ENCODE data around the gene TUBA4B. TPM values are rescaled to one million over a fixed set of nuclear protein-coding genes. Genes with fewer than 3 reads are reported as not detected.

The TUBA4B gene
- total and polyA plus RNA-seq, 7 experiments from 2014 or later: not detected

DNA sequence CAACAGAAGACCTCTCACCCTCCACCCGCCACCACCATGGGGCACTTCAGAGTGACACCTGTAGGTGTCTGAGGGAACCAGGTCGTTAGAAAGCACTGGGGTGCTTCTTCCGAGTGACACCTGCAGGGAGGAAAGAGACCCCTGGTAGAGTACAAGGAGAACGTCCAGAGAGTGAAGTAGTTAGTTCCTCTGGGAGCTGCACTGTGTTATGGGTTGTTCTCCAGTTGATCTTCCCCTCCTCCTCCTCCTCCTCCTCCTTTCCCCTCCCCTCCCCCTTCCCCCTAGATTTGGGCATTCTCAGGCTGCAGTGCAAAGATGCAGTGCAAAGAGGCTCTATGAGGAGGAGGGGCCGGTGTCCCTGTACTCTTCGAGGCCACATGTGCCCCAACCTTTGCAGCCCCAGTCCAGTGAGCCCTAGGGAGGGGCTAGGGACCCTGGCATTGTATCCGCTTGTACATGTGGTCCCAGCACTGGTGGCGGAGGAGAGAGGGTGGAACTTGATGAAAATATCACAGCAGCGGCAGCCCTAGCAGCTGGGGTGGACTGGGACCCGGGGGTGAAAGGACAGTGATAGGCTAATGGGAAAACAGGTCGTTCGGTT, 27.0 kb downstream of the TUBA4B start:
- H3K4me3 Mint-ChIP-seq: peak overlapping the region; percentile 85 to 99 (median 97)
- no peaks in the 10 kb centered on the region for H3K9me3 Mint-ChIP-seq
- ATAC-seq (no peak), DNase-seq (no peak)
- Histone ChIP-seq H3K9me3 (ENCODE audit: control insufficient read depth in 2 of 3, low read length in 3 of 3) (no peaks in the 10 kb centered on the region), H3K27me3 (ENCODE audit: control insufficient read depth in 2 of 2, insufficient read depth in 2 of 2, low read length in 2 of 2) (no peaks in the 10 kb centered on the region), H3K4me3 (ENCODE audit: low read length) (peak overlapping the region; percentile 73), H3K27ac (ENCODE audit: low read depth, low read length) (peak overlapping the region; percentile 98), H3K4me1 (ENCODE audit: control insufficient read depth in 2 of 2, insufficient read depth in 2 of 2, low read length in 2 of 2) (peaks cover 22 to 33% of the 10 kb centered on the region in 2 donors), H3K36me3 (ENCODE audit: control insufficient read depth in 2 of 3, insufficient read depth in 3 of 3, low read length in 3 of 3) (peaks cover 11 to 47% (median 28%) of the 10 kb centered on the region in 3 experiments)
- no peaks in the 10 kb centered on the region for H3K27me3 Mint-ChIP-seq
- H3K36me3 Mint-ChIP-seq: peaks cover 0 to 25% (median 8%) of the 10 kb centered on the region in 5 donors
- intact Hi-C loops (cut with micrococcal nuclease): loop anchor here (1.0 to 5.0 kb wide), 24 partner anchors 14 to 712 kb away; partner anchors contain the start of genes ANKZF1 (in 2 of the 2), ATG9A (in 2 of the 2), CNOT9 (in 2 of the 2) and GMPPA (in 2 of the 2)
- ChIA-PET CTCF (interaction anchor here (0.9 to 12.9 kb wide), 3 partner anchors 16 to 35 kb away, joined by 3 to 194 read pairs (median 3); partner anchors contain the start of genes GLB1L and STK16), POLR2A (interaction anchor here (1.0 to 8.2 kb wide), 12 partner anchors 15 to 121 kb away, joined by 3 to 214 read pairs (median 15); partner anchors contain the start of genes ANKZF1, ATG9A, CNPPD1 and DNPEP)
- peak overlapping the region; percentile 97 to 100 (median 99) for H3K27ac Mint-ChIP-seq
- H3K4me1 Mint-ChIP-seq: peaks cover 32 to 58% (median 53%) of the 10 kb centered on the region in 7 donors

DNA sequence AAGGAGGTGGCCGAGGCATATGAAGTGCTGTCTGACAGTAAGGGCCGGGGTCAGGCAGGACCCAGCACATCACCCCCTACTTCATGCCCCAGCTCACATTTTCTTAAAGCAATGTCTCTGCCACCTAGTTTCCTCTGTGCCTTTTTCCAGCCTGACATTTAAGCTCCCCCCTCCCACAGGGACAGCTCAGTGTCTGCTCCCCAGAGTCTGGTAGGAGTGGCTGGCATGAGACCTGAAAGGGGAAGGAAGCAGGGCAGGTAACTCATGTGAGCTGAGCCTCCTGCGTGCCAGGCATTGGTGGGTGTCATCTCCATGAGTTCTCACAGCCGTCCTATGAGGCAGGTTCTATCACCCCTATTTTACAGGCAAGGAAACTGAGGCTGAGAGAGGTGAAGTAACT, 27.6 kb downstream of the TUBA4B start:
- DNase-seq (no peak), ATAC-seq (no peak)
- H3K27me3 Mint-ChIP-seq: no peaks in the 10 kb centered on the region
- peaks cover 0 to 30% (median 8%) of the 10 kb centered on the region in 5 donors for H3K36me3 Mint-ChIP-seq
- intact Hi-C loops (cut with micrococcal nuclease): no loop called here
- ChIA-PET CTCF (interaction anchor here (0.9 to 12.9 kb wide), 4 partner anchors 15 to 79 kb away, joined by 3 to 194 read pairs (median 3); partner anchors contain the start of genes GLB1L and STK16), POLR2A (interaction anchor here (0.6 to 8.2 kb wide), 8 partner anchors 10 to 105 kb away, joined by 3 to 214 read pairs (median 13); partner anchors contain the start of genes ANKZF1, ATG9A, CNPPD1 and GLB1L)
- peak overlapping the region; percentile 42 to 98 (median 97) for H3K4me3 Mint-ChIP-seq
- Histone ChIP-seq H3K4me3 (ENCODE audit: low read length) (no peak overlapping the region), H3K9me3 (ENCODE audit: control insufficient read depth in 2 of 3, low read length in 3 of 3) (no peaks in the 10 kb centered on the region), H3K27ac (ENCODE audit: low read depth, low read length) (peak overlapping the region; percentile 98), H3K36me3 (ENCODE audit: control insufficient read depth in 2 of 3, insufficient read depth in 3 of 3, low read length in 3 of 3) (peaks cover 11 to 53% (median 28%) of the 10 kb centered on the region in 3 experiments), H3K4me1 (ENCODE audit: control insufficient read depth in 2 of 2, insufficient read depth in 2 of 2, low read length in 2 of 2) (peaks cover 22 to 33% of the 10 kb centered on the region in 2 donors), H3K27me3 (ENCODE audit: control insufficient read depth in 2 of 2, insufficient read depth in 2 of 2, low read length in 2 of 2) (no peaks in the 10 kb centered on the region)
- peaks cover 32 to 59% (median 53%) of the 10 kb centered on the region in 7 donors for H3K4me1 Mint-ChIP-seq
- peak overlapping the region; percentile 97 to 100 (median 99) for H3K27ac Mint-ChIP-seq
- no peaks in the 10 kb centered on the region for H3K9me3 Mint-ChIP-seq

DNA sequence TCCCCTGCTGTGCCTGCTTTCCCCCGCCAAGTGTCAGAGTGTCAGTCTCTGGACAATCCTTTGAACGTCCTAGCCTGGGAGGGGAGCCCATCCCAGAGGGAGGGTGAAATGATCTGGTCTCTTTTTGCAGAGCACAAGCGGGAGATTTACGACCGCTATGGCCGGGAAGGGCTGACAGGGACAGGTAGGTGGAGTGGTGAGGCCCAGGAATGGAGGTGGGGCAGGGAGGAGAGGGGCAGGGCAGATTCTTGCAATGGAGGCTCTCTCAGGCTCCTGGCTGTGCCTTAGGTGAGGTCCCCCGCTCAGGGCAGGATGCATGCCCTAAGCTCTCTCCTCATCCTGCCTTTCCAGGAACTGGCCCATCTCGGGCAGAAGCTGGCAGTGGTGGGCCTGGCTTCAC, 28.5 kb downstream of the TUBA4B start:
- Mint-ChIP-seq H3K4me3 (peak overlapping the region in 2 of 10 donors; percentile 14 to 96), H3K27me3 (no peaks in the 10 kb centered on the region), H3K27ac (peak overlapping the region in 6 of 9 donors; percentile 98 to 100 (median 100)), H3K9me3 (no peaks in the 10 kb centered on the region), H3K36me3 (peaks cover 0 to 30% (median 10%) of the 10 kb centered on the region in 5 donors), H3K4me1 (peaks cover 32 to 59% (median 53%) of the 10 kb centered on the region in 7 donors)
- H3K27ac ChIP-seq (ENCODE audit: low read depth, low read length): peak overlapping the region; percentile 98
- ChIA-PET POLR2A (interaction anchor here (0.8 to 8.2 kb wide), 6 partner anchors 9 to 105 kb away, joined by 3 to 214 read pairs (median 7); partner anchors contain the start of genes ANKZF1, ATG9A, CNPPD1 and GLB1L), CTCF (interaction anchor here (1.1 to 12.9 kb wide), 2 partner anchors 14 to 80 kb away, joined by 3 to 194 read pairs; no protein-coding TSS in a partner anchor)
- H3K4me1 ChIP-seq (ENCODE audit: control insufficient read depth in 2 of 2, insufficient read depth in 2 of 2, low read length in 2 of 2): peaks cover 22 to 33% of the 10 kb centered on the region in 2 donors
- H3K4me3 ChIP-seq (ENCODE audit: low read length): no peak overlapping the region
- no peaks in the 10 kb centered on the region for H3K27me3 ChIP-seq (ENCODE audit: control insufficient read depth in 2 of 2, insufficient read depth in 2 of 2, low read length in 2 of 2)
- intact Hi-C loops (cut with micrococcal nuclease): no loop called here
- H3K36me3 ChIP-seq (ENCODE audit: control insufficient read depth in 2 of 3, insufficient read depth in 3 of 3, low read length in 3 of 3): peaks cover 11 to 61% (median 28%) of the 10 kb centered on the region in 3 experiments
- DNase-seq (no peak), ATAC-seq (no peak)
- no peaks in the 10 kb centered on the region for H3K9me3 ChIP-seq (ENCODE audit: control insufficient read depth in 2 of 3, low read length in 3 of 3)

DNA sequence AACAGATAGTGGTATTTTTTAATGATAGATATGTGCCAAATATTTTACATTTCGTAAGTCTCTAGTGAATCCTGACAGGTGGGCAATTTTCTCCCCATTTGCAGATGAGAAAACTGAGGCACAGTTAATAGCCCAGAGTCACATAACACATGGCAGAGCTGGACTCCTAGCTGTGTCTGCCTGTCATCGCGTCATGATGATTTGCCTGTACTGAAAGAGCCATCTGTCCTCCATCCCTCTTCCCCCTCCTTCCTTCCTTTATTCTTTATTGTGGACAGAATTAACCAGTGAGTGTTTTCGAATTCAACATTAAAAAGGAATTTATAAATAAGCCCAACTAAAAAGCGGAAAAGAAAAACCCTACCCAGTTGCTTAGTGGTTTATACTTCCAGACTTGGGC, 29.3 kb downstream of the TUBA4B start:
- H3K36me3 Mint-ChIP-seq: peaks cover 0 to 30% (median 10%) of the 10 kb centered on the region in 5 donors
- H3K27ac Mint-ChIP-seq: peak overlapping the region in 5 of 9 donors; percentile 51 to 100 (median 84)
- Histone ChIP-seq H3K4me3 (ENCODE audit: low read length) (no peak overlapping the region), H3K4me1 (ENCODE audit: control insufficient read depth in 2 of 2, insufficient read depth in 2 of 2, low read length in 2 of 2) (peaks cover 22 to 32% of the 10 kb centered on the region in 2 donors), H3K36me3 (ENCODE audit: control insufficient read depth in 2 of 3, insufficient read depth in 3 of 3, low read length in 3 of 3) (peaks cover 11 to 64% (median 28%) of the 10 kb centered on the region in 3 experiments), H3K9me3 (ENCODE audit: control insufficient read depth in 2 of 3, low read length in 3 of 3) (no peaks in the 10 kb centered on the region), H3K27me3 (ENCODE audit: control insufficient read depth in 2 of 2, insufficient read depth in 2 of 2, low read length in 2 of 2) (no peaks in the 10 kb centered on the region), H3K27ac (ENCODE audit: low read depth, low read length) (peak overlapping the region; percentile 24)
- CTCF ChIA-PET: interaction anchor here (12.9 kb wide), 1 partner anchor 14 kb away, joined by 194 read pairs; no protein-coding TSS in a partner anchor
- POLR2A ChIA-PET: interaction anchor here (0.8 to 8.2 kb wide), 6 partner anchors 12 to 109 kb away, joined by 3 to 214 read pairs (median 8); partner anchors contain the start of genes ANKZF1, ATG9A, CNPPD1 and GLB1L
- intact Hi-C loops (cut with micrococcal nuclease): no loop called here
- DNase-seq (no peak), ATAC-seq (no peak)
- no peaks in the 10 kb centered on the region for H3K9me3 Mint-ChIP-seq
- H3K4me1 Mint-ChIP-seq: peaks cover 29 to 54% (median 48%) of the 10 kb centered on the region in 7 donors
- no peaks in the 10 kb centered on the region for H3K27me3 Mint-ChIP-seq
- H3K4me3 Mint-ChIP-seq: no peak overlapping the region

DNA sequence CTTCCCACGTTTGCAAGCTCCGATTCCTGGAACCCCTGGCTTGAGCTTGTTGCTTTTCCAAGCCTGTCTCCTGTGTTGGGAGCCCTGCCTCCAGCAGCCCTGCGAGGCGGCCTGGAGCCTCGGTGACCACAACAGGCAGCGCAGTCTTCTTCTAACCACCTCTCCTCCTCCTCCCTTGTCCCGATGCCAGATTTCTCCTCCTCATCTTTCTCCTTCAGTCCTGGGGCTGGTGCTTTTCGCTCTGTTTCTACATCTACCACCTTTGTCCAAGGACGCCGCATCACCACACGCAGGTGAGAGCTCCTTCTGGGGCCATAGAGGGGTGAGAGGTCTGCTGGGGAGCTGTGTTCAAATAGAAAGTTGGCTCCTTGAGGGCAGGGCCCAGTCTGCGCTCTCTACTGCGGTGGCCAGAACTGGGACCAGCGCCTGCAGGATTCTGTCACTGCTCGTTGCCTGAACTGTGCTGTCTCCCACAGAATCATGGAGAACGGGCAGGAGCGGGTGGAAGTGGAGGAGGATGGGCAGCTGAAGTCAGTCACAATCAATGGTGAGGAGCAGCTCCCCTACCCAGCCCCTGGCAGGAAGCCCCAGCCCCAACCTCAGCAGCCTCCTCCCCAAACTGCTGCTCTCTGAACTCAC, 30.0 kb downstream of the TUBA4B start:
- Mint-ChIP-seq H3K27ac (peak overlapping the region in 7 of 9 donors; percentile 28 to 100 (median 82)), H3K27me3 (no peaks in the 10 kb centered on the region), H3K9me3 (no peaks in the 10 kb centered on the region), H3K4me3 (peak overlapping the region in 1 of 10 donors; percentile 59), H3K36me3 (peaks cover 0 to 30% (median 10%) of the 10 kb centered on the region in 5 donors), H3K4me1 (peaks cover 24 to 50% (median 41%) of the 10 kb centered on the region in 7 donors)
- H3K27ac ChIP-seq (ENCODE audit: low read depth, low read length): peak overlapping the region; percentile 24
- POLR2A ChIA-PET: interaction anchor here (0.8 to 8.2 kb wide), 5 partner anchors 12 to 110 kb away, joined by 6 to 214 read pairs (median 9); partner anchors contain the start of genes ANKZF1, ATG9A, TUBA4A and TUBA4B
- CTCF ChIA-PET: interaction anchor here (12.9 kb wide), 1 partner anchor 13 kb away, joined by 194 read pairs; no protein-coding TSS in a partner anchor
- no peak for ATAC-seq
- DNase-seq: no peak
- intact Hi-C loops (cut with micrococcal nuclease): no loop called here
- H3K4me3 ChIP-seq (ENCODE audit: low read length): no peak overlapping the region
- H3K9me3 ChIP-seq (ENCODE audit: control insufficient read depth in 2 of 3, low read length in 3 of 3): no peaks in the 10 kb centered on the region
- H3K4me1 ChIP-seq (ENCODE audit: control insufficient read depth in 2 of 2, insufficient read depth in 2 of 2, low read length in 2 of 2): peaks cover 18 to 25% of the 10 kb centered on the region in 2 donors
- peaks cover 11 to 64% (median 28%) of the 10 kb centered on the region in 3 experiments for H3K36me3 ChIP-seq (ENCODE audit: control insufficient read depth in 2 of 3, insufficient read depth in 3 of 3, low read length in 3 of 3)
- H3K27me3 ChIP-seq (ENCODE audit: control insufficient read depth in 2 of 2, insufficient read depth in 2 of 2, low read length in 2 of 2): no peaks in the 10 kb centered on the region
